ENCODE data around the gene TMEM259. TPM values are rescaled to one million over a fixed set of nuclear protein-coding genes. Genes with fewer than 3 reads are reported as not detected.
"Not testable (repeated sequence)": the region's sequence is repeated elsewhere in the genome, so short reads cannot be mapped to it uniquely, and the experiment has no call there.

TMEM259 gene
- total RNA-seq, 4 donors from 2014 or later: 47.4 to 164 (median 56.9) TPM

DNA sequence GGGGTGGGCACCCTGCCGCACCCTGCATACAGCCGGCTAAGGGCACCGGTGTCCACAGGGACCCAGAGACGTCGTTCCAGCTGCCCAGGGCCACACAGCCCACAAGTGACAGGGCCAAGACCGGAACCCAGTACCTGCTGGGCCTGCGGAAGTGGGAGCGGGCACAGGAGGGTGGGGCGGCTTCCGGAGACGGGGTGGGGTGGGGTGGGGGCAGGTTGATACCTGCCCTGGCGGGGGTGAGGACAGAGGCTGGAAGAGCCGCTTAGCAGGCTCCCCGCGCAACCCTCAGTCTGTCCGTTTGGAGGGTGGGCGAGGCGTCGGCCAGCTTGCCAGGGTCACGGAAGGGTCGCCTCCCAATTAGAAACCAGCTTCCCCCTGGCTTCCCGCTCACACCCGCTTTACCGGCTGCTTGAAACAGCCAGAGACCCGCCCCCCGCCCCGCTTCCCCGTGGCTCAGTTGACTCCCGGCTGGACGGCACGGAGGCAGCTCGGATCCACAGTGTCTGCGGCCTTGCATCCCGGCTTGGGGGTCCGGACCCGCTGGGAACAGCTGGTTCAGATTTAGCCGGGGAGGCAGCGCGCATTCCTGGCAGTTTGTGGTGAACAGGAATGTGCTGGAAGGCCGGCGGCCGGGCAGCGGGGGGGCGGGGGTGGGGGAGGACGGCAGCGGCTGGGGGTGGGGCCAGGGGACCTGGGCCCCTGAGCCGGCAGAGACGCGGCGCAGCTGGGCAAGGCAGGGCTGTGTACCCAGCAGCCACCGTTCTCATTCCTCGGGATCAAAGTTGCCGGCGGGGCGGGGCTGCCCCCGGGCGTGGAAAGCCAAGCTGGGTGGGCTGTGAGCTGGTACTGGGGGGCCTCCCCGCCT lies 7.4 kb upstream of the TMEM259 start:
- TF ChIP-seq POLR2A (IDR thresholded peaks at IDR 0.05): peak in 1 of 2 donors; percentile 17
- no peak for TF ChIP-seq CTCF (IDR thresholded peaks at IDR 0.05)

DNA sequence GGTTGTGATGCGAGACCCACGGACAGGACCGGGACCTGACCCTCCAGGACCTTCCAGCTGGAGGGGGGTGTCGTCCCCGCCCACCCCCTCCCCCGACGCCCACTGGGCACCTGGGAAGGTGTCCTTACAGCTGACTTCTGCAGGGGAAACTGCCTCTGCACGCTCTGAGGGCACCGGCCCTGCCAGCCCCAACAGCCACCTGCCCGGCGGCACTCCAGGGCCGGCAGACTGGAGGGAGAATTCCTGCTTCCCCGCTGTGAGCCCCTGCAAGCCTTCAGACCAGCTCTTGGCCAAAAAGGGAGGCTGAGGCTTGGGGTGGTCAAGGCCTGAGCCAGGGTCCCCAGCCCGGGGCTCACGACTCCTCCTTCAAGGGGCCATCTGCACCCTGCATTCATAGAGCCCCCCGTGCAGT lies 6.7 kb upstream of the TMEM259 start:
- DNase-seq: no peak
- intact Hi-C loops (cut with DNase I; ENCODE audit: low total_unique reads): no loop called here
- Histone ChIP-seq H3K36me3 (no peaks in the 10 kb centered on the region), H3K27me3 (no peaks in the 10 kb centered on the region), H3K4me1 (peaks cover 0 to 6% of the 10 kb centered on the region in 2 donors), H3K27ac (peak overlapping the region; percentile 95), H3K9me3 (no peaks in the 10 kb centered on the region), H3K4me3 (peak overlapping the region; percentile 85 to 89)
- no peak for TF ChIP-seq CTCF (IDR thresholded peaks at IDR 0.05)
- no peak for TF ChIP-seq POLR2A (IDR thresholded peaks at IDR 0.05)

More for the DNA sequence above, 7.4 kb upstream of the TMEM259 start:
- peak; percentile 72 to 75 for DNase-seq
- no peaks in the 10 kb centered on the region for H3K9me3 ChIP-seq
- peaks cover 0 to 6% of the 10 kb centered on the region in 2 donors for H3K4me1 ChIP-seq
- peak overlapping the region; percentile 85 to 89 for H3K4me3 ChIP-seq
- intact Hi-C loops (cut with DNase I; ENCODE audit: low total_unique reads): no loop called here
- no peaks in the 10 kb centered on the region for H3K27me3 ChIP-seq
- peak overlapping the region; percentile 95 for H3K27ac ChIP-seq
- no peaks in the 10 kb centered on the region for H3K36me3 ChIP-seq

- TF ChIP-seq POLR2A (IDR thresholded peaks at IDR 0.05): no peak
- no peak for TF ChIP-seq CTCF (IDR thresholded peaks at IDR 0.05)
- Histone ChIP-seq H3K4me1 (peaks cover 0 to 6% of the 10 kb centered on the region in 2 donors), H3K27me3 (no peaks in the 10 kb centered on the region), H3K4me3 (peak overlapping the region; percentile 85 to 89), H3K9me3 (no peaks in the 10 kb centered on the region), H3K27ac (peak overlapping the region; percentile 95), H3K36me3 (no peaks in the 10 kb centered on the region)
- no peak for DNase-seq
- intact Hi-C loops (cut with DNase I; ENCODE audit: low total_unique reads): no loop called here
Observed at GRCh38 chr19:1026783-1027649, 6.1 kb upstream of the TMEM259 start.

GRCh38 chr19:1025960-1026782 lies 5.2 kb upstream of the TMEM259 start, which contains the start of gene CNN2:
TSS of gene CNN2 (plus strand) at chr19:1026608. CDS start at chr19:1026662, 54 bp downstream.
- peaks cover 0 to 6% of the 10 kb centered on the region in 2 donors for H3K4me1 ChIP-seq

DNA sequence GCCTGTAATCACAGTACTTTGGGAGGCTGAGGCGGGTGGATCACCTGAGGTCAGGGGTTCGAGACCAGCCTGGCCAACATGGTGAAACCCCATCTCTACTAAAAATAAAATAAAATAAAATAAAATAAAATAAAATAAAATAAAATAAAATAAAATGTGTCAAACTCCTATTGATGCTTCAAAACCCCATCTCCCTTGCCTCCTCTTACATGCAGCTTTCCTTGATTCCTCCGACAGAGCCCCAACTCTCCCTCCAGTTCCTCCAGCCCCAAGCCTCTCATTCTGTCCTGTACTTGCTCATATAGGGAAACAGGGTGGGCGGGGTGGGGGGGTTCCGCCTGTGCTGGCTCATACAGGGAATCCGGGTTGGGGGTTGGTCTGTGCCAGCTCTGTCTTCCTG lies 4.2 kb upstream of the TMEM259 start:
- H3K4me1 ChIP-seq; DNase-seq; H3K27me3 ChIP-seq; H3K27ac ChIP-seq; H3K9me3 ChIP-seq; H3K36me3 ChIP-seq; intact Hi-C loops (cut with DNase I; ENCODE audit: low total_unique reads); H3K4me3 ChIP-seq: not testable (repeated sequence)

More at GRCh38 chr19:1025960-1026782, 5.2 kb upstream of the TMEM259 start, which contains the start of gene CNN2:
- Histone ChIP-seq H3K36me3 (no peaks in the 10 kb centered on the region), H3K27ac (peak within 1 kb of the TSS; percentile 95), H3K4me3 (peak within 1 kb of the TSS; percentile 85 to 89), H3K9me3 (no peaks in the 10 kb centered on the region), H3K27me3 (no peaks in the 10 kb centered on the region)
- peak in 1 of 4 experiments; percentile 2 for TF ChIP-seq CTCF (IDR thresholded peaks at IDR 0.05)
- peak; percentile 77 to 95 for TF ChIP-seq POLR2A (IDR thresholded peaks at IDR 0.05)
- DNase-seq: peak; percentile 80 to 85
- intact Hi-C loops (cut with DNase I; ENCODE audit: low total_unique reads): no loop called here

- H3K36me3 ChIP-seq; H3K4me3 ChIP-seq; DNase-seq; H3K9me3 ChIP-seq; intact Hi-C loops (cut with DNase I; ENCODE audit: low total_unique reads); H3K27me3 ChIP-seq: not testable (repeated sequence)
- H3K27ac ChIP-seq: peak overlapping the region in 1 of 2 donors; percentile 3
- H3K4me1 ChIP-seq: peaks cover 3 to 11% of the 10 kb centered on the region in 2 donors
Observed at GRCh38 chr19:1023883-1024188, 2.9 kb upstream of the TMEM259 start.
